ENCODE measurements around the gene HECTD2.

Gene HECTD2

DNA sequence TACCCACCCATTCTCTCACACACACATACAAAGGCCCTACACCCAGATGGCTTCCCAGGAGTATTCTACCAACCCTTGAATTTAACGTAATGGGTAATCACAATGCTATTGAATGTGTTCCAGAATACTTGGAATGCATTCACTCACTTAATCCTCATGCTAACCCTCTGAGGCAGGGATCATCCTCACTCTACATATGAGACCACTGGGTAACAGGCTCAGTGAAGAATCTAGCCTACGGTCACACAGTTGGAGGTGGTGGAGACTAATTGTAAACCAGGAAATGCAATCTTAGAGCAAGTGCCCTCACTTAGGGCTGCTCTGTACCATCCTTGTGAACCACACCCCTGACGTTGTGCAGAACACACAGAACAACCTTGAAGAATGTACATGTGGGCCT is 135.2 kb downstream of the HECTD2 start:
- no peak overlapping the region for H3K9ac ChIP-seq (ENCODE audit: low read length)
- H2AFZ ChIP-seq (ENCODE audit: low read depth, low read length): no peak overlapping the region
- no peak for TF ChIP-seq EZH2phosphoT487 (IDR thresholded peaks at IDR 0.05; ENCODE audit: low read depth)

GRCh38 chr10:91545838-91546237 is 135.7 kb downstream of the HECTD2 start:
- H3K4me2 ChIP-seq (ENCODE audit: low read length): no peak overlapping the region
- TF ChIP-seq, protein P1, sequence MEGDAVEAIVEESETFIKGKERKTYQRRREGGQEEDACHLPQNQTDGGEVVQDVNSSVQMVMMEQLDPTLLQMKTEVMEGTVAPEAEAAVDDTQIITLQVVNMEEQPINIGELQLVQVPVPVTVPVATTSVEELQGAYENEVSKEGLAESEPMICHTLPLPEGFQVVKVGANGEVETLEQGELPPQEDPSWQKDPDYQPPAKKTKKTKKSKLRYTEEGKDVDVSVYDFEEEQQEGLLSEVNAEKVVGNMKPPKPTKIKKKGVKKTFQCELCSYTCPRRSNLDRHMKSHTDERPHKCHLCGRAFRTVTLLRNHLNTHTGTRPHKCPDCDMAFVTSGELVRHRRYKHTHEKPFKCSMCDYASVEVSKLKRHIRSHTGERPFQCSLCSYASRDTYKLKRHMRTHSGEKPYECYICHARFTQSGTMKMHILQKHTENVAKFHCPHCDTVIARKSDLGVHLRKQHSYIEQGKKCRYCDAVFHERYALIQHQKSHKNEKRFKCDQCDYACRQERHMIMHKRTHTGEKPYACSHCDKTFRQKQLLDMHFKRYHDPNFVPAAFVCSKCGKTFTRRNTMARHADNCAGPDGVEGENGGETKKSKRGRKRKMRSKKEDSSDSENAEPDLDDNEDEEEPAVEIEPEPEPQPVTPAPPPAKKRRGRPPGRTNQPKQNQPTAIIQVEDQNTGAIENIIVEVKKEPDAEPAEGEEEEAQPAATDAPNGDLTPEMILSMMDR (IDR thresholded peaks at IDR 0.05; ENCODE audit: low read depth, low read length): no peak
- TF ChIP-seq EZH2phosphoT487 (IDR thresholded peaks at IDR 0.05; ENCODE audit: low read depth): no peak
- peaks cover 7% of the 10 kb centered on the region for H3K4me1 ChIP-seq (ENCODE audit: low read length)
- no peak overlapping the region for H3K4me3 ChIP-seq (ENCODE audit: low read length)
- H3K27me3 ChIP-seq (ENCODE audit: low read depth, low read length): no peaks in the 10 kb centered on the region
- H3K27ac ChIP-seq (ENCODE audit: low read length): no peak overlapping the region
- H2AFZ ChIP-seq (ENCODE audit: low read depth, low read length): no peak overlapping the region
- H3K9me3 ChIP-seq (ENCODE audit: insufficient read depth, low read length): no peaks in the 10 kb centered on the region
- H3K79me2 ChIP-seq (ENCODE audit: low read length): no peaks in the 10 kb centered on the region
- no peaks in the 10 kb centered on the region for H4K20me1 ChIP-seq (ENCODE audit: insufficient read depth, low read length)
- no peak overlapping the region for H3K9ac ChIP-seq (ENCODE audit: low read length)
- no peaks in the 10 kb centered on the region for H3K36me3 ChIP-seq (replicated peaks; ENCODE audit: low read depth, low read length)

More for the DNA sequence above, 135.2 kb downstream of the HECTD2 start:
- Histone ChIP-seq H3K79me2 (ENCODE audit: low read length) (no peaks in the 10 kb centered on the region), H3K36me3 (replicated peaks; ENCODE audit: low read depth, low read length) (no peaks in the 10 kb centered on the region), H3K27me3 (ENCODE audit: low read depth, low read length) (no peaks in the 10 kb centered on the region), H3K4me1 (ENCODE audit: low read length) (peaks cover 11% of the 10 kb centered on the region), H4K20me1 (ENCODE audit: insufficient read depth, low read length) (no peaks in the 10 kb centered on the region), H3K4me3 (ENCODE audit: low read length) (no peak overlapping the region), H3K27ac (ENCODE audit: low read length) (no peak overlapping the region), H3K9me3 (ENCODE audit: insufficient read depth, low read length) (no peaks in the 10 kb centered on the region), H3K4me2 (ENCODE audit: low read length) (no peak overlapping the region)

- Histone ChIP-seq H3K4me2 (ENCODE audit: low read length) (no peak overlapping the region), H3K27me3 (ENCODE audit: low read depth, low read length) (no peaks in the 10 kb centered on the region), H4K20me1 (ENCODE audit: insufficient read depth, low read length) (no peaks in the 10 kb centered on the region), H3K4me3 (ENCODE audit: low read length) (no peak overlapping the region), H3K4me1 (ENCODE audit: low read length) (no peaks in the 10 kb centered on the region), H3K79me2 (ENCODE audit: low read length) (no peaks in the 10 kb centered on the region), H3K36me3 (replicated peaks; ENCODE audit: low read depth, low read length) (no peaks in the 10 kb centered on the region), H3K27ac (ENCODE audit: low read length) (no peak overlapping the region), H3K9me3 (ENCODE audit: insufficient read depth, low read length) (no peaks in the 10 kb centered on the region), H2AFZ (ENCODE audit: low read depth, low read length) (no peak overlapping the region), H3K9ac (ENCODE audit: low read length) (no peak overlapping the region)
- TF ChIP-seq, protein P1 (IDR thresholded peaks at IDR 0.05; ENCODE audit: low read depth, low read length): no peak
- no peak for TF ChIP-seq EZH2phosphoT487 (IDR thresholded peaks at IDR 0.05; ENCODE audit: low read depth)
Measured at GRCh38 chr10:91549262-91549661, 139.1 kb downstream of the HECTD2 start.

DNA sequence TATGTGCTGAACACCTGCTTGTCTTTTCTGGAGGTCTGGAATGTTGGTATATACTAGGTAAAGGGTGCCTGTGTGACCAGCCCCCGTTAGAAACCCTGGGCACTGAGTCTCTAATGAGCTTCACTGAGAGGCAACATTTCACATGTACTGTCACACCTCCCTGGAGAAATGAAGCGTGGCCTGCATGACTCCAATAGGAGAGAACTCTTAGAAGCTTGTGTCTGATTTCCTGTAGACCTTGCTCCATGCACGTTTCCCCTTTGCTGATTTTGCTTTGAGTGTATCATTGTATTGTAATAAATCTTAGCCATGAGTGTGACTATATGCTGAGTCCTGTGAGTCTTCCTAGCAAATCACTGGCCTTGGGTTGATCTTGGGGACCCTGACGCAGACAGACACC is 139.9 kb downstream of the HECTD2 start:
- no peaks in the 10 kb centered on the region for H3K79me2 ChIP-seq (ENCODE audit: low read length)
- TF ChIP-seq, protein P1 (IDR thresholded peaks at IDR 0.05; ENCODE audit: low read depth, low read length): no peak
- TF ChIP-seq EZH2phosphoT487 (IDR thresholded peaks at IDR 0.05; ENCODE audit: low read depth): no peak
- no peaks in the 10 kb centered on the region for H4K20me1 ChIP-seq (ENCODE audit: insufficient read depth, low read length)
- H3K4me2 ChIP-seq (ENCODE audit: low read length): no peak overlapping the region
- H3K9me3 ChIP-seq (ENCODE audit: insufficient read depth, low read length): no peaks in the 10 kb centered on the region
- H2AFZ ChIP-seq (ENCODE audit: low read depth, low read length): no peak overlapping the region
- H3K36me3 ChIP-seq (replicated peaks; ENCODE audit: low read depth, low read length): no peaks in the 10 kb centered on the region
- H3K27me3 ChIP-seq (ENCODE audit: low read depth, low read length): no peaks in the 10 kb centered on the region
- no peaks in the 10 kb centered on the region for H3K4me1 ChIP-seq (ENCODE audit: low read length)
- H3K27ac ChIP-seq (ENCODE audit: low read length): no peak overlapping the region
- no peak overlapping the region for H3K4me3 ChIP-seq (ENCODE audit: low read length)
- no peak overlapping the region for H3K9ac ChIP-seq (ENCODE audit: low read length)

DNA sequence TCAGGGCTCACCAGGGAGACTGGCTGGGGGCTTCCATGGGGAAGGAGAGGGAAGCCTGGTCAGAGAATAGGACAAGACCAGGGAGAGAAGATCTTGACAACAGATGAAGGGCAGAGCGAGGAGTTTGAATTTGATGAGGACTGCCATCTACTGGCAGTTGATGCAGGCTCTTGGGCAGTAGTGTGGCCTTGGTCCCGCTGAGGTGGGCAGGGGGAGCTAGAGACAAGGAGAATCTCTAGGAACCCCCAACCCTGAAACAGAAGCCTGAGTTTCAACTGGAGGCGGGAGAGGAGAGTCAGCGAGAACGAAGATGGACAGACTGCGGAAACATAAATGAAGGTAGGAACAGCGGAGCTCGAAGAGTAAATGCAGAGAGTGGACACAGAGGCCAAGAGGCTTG is 141.7 kb downstream of the HECTD2 start:
- no peaks in the 10 kb centered on the region for H3K36me3 ChIP-seq (replicated peaks; ENCODE audit: low read depth, low read length)
- no peaks in the 10 kb centered on the region for H4K20me1 ChIP-seq (ENCODE audit: insufficient read depth, low read length)
- H2AFZ ChIP-seq (ENCODE audit: low read depth, low read length): no peak overlapping the region
- H3K79me2 ChIP-seq (ENCODE audit: low read length): no peaks in the 10 kb centered on the region
- H3K4me1 ChIP-seq (ENCODE audit: low read length): peaks cover 11% of the 10 kb centered on the region
- H3K9ac ChIP-seq (ENCODE audit: low read length): no peak overlapping the region
- TF ChIP-seq EZH2phosphoT487 (IDR thresholded peaks at IDR 0.05; ENCODE audit: low read depth): no peak
- TF ChIP-seq, protein P1 (IDR thresholded peaks at IDR 0.05; ENCODE audit: low read depth, low read length): peak; percentile 77
- no peak overlapping the region for H3K4me3 ChIP-seq (ENCODE audit: low read length)
- no peaks in the 10 kb centered on the region for H3K27me3 ChIP-seq (ENCODE audit: low read depth, low read length)
- no peaks in the 10 kb centered on the region for H3K9me3 ChIP-seq (ENCODE audit: insufficient read depth, low read length)
- H3K27ac ChIP-seq (ENCODE audit: low read length): no peak overlapping the region
- H3K4me2 ChIP-seq (ENCODE audit: low read length): no peak overlapping the region
